Measurements from ENCODE around the gene PNMT.

Gene PNMT

GRCh38 chr17:39679521-39680192 is 11.4 kb downstream of the PNMT start:
- DNase-seq (ENCODE audit: extremely low read depth, insufficient read length) = no peak
- Histone ChIP-seq H3K36me3 (ENCODE audit: control insufficient read depth, insufficient read depth, low read length) (no peaks in the 10 kb centered on the region; the same call in 1 of the 2 replicates), H3K4me3 (replicated peaks; ENCODE audit: low read depth, low read length) (no peak overlapping the region), H3K27me3 (replicated peaks; ENCODE audit: control insufficient read depth, insufficient read depth, low read length) (no peaks in the 10 kb centered on the region)
- TF ChIP-seq, protein P1, sequence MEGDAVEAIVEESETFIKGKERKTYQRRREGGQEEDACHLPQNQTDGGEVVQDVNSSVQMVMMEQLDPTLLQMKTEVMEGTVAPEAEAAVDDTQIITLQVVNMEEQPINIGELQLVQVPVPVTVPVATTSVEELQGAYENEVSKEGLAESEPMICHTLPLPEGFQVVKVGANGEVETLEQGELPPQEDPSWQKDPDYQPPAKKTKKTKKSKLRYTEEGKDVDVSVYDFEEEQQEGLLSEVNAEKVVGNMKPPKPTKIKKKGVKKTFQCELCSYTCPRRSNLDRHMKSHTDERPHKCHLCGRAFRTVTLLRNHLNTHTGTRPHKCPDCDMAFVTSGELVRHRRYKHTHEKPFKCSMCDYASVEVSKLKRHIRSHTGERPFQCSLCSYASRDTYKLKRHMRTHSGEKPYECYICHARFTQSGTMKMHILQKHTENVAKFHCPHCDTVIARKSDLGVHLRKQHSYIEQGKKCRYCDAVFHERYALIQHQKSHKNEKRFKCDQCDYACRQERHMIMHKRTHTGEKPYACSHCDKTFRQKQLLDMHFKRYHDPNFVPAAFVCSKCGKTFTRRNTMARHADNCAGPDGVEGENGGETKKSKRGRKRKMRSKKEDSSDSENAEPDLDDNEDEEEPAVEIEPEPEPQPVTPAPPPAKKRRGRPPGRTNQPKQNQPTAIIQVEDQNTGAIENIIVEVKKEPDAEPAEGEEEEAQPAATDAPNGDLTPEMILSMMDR (IDR thresholded peaks at IDR 0.05; ENCODE audit: insufficient read depth, low read length, poor library complexity, severe bottlenecking) = no peak

DNA sequence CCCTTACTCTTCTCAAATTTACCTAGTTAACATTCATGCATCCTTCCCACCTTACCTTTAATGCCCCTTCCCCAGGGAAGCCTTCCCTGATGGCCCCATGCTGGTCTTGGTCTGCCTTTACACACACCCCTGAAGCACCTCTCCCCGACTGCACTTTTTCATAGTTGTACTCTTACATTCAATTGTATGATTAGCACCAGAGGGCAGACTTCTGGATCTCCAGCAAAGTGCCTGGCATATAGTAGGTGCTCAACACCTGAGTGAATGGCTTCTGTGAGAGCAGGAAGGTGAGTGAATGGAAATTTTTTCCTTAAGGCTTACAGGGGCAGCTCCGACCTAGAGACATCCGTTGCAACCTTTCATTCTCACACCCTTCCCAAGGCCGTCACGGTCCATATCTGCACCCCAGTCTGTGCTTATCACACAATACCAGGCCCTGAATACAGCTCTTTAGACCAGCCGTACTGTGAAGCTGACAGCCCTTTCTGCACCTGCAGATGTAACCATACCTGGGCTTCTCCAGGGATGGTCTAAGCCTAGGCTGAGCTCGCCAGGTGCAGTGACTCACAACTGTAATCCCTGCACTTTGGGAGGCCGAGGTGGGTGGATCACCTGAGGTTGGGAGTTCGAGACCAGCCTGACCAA is 15.2 kb downstream of the PNMT start:
- no peaks in the 10 kb centered on the region; the same call in 1 of the 2 replicates for H3K36me3 ChIP-seq (ENCODE audit: control insufficient read depth, insufficient read depth, low read length)
- no peak for DNase-seq (ENCODE audit: extremely low read depth, insufficient read length)
- no peaks in the 10 kb centered on the region for H3K27me3 ChIP-seq (replicated peaks; ENCODE audit: control insufficient read depth, insufficient read depth, low read length)
- TF ChIP-seq, protein P1 (IDR thresholded peaks at IDR 0.05; ENCODE audit: insufficient read depth, low read length, poor library complexity, severe bottlenecking) = no peak
- H3K4me3 ChIP-seq (replicated peaks; ENCODE audit: low read depth, low read length) = no peak overlapping the region

- no peak for DNase-seq (ENCODE audit: extremely low read depth, insufficient read length)
- H3K36me3 ChIP-seq (ENCODE audit: control insufficient read depth, insufficient read depth, low read length) = no peaks in the 10 kb centered on the region; the same call in 1 of the 2 replicates
- H3K4me3 ChIP-seq (replicated peaks; ENCODE audit: low read depth, low read length) = no peak overlapping the region
- no peaks in the 10 kb centered on the region for H3K27me3 ChIP-seq (replicated peaks; ENCODE audit: control insufficient read depth, insufficient read depth, low read length)
- TF ChIP-seq, protein P1 (IDR thresholded peaks at IDR 0.05; ENCODE audit: insufficient read depth, low read length, poor library complexity, severe bottlenecking) = no peak
These were observed 16.3 kb downstream of the PNMT start for GRCh38 chr17:39684369-39685192.

- TF ChIP-seq, protein P1 (IDR thresholded peaks at IDR 0.05; ENCODE audit: insufficient read depth, low read length, poor library complexity, severe bottlenecking) = no peak
- Histone ChIP-seq H3K36me3 (ENCODE audit: control insufficient read depth, insufficient read depth, low read length) (no peaks in the 10 kb centered on the region; the same call in 1 of the 2 replicates), H3K27me3 (replicated peaks; ENCODE audit: control insufficient read depth, insufficient read depth, low read length) (no peaks in the 10 kb centered on the region), H3K4me3 (replicated peaks; ENCODE audit: low read depth, low read length) (peak overlapping the region; percentile 69)
- DNase-seq (ENCODE audit: extremely low read depth, insufficient read length) = no peak
These were observed 18.9 kb downstream of the PNMT start for GRCh38 chr17:39687101-39687545.

- TF ChIP-seq, protein P1 (IDR thresholded peaks at IDR 0.05; ENCODE audit: insufficient read depth, low read length, poor library complexity, severe bottlenecking) = no peak
- peak within 1 kb of the TSS; percentile 69 for H3K4me3 ChIP-seq (replicated peaks; ENCODE audit: low read depth, low read length)
- H3K36me3 ChIP-seq (ENCODE audit: control insufficient read depth, insufficient read depth, low read length) = no peaks in the 10 kb centered on the region; the same call in 1 of the 2 replicates
- H3K27me3 ChIP-seq (replicated peaks; ENCODE audit: control insufficient read depth, insufficient read depth, low read length) = no peaks in the 10 kb centered on the region
- peak; percentile 95 for DNase-seq (ENCODE audit: extremely low read depth, insufficient read length)
These were observed 19.6 kb downstream of the PNMT start, which contains the start of gene PGAP3 for GRCh38 chr17:39687546-39688474. TSS of gene PGAP3 (minus strand) at chr17:39688057. CDS start at chr17:39688014, 43 bp downstream.

Data from GM06990 (cell line).